Activated effector memory CD4-positive, alpha-beta T cell treated with Interleukin-2 at 50 U/mL for 16 hours (primary cell): ENCODE results near the gene BRPF3.

Experiments
- DNase-seq: peaks from one replicate; pipeline ENCODE4 v3.0.0-alpha.2; 2020

BRPF3 gene

DNA sequence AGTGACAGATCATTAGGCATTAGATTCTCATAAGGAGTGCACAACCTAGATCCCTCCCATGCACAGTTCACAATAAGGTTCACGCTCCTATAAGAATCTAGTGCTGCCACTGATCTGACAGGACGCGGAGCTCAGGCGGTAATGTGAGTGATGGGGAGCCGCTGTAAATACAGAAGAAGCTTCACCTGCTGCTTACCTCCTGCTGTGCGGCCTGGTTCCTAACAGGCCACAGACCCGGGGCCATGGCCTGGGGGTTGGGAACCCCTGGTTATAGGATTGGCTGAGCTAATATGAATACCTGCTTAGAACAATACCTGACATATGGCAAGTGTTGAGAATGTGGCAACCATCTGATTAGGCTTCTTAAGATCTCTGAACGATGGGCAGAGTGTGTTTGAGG is 75.7 kb downstream of the BRPF3 start:
- DNase-seq = no peak

DNA sequence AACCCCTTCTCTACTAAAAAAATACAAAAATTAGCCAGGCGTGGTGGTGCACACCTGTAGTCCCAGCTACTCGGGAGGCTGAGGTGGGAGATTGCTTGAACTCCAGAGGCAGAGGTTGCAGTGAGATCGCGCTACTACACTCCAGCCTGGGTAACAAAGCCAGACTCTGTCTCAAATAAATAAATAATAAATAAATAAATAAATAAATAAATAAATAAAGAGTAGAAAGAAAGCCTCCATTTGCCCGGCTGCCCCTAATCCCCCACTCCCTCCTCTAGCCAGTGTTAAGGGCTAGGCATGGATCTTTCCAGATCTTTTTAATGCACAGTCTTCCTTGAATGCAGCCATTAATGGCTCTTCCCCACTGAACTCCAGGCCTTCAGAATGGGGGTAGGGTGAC is 76.5 kb downstream of the BRPF3 start:
- no peak for DNase-seq

DNA sequence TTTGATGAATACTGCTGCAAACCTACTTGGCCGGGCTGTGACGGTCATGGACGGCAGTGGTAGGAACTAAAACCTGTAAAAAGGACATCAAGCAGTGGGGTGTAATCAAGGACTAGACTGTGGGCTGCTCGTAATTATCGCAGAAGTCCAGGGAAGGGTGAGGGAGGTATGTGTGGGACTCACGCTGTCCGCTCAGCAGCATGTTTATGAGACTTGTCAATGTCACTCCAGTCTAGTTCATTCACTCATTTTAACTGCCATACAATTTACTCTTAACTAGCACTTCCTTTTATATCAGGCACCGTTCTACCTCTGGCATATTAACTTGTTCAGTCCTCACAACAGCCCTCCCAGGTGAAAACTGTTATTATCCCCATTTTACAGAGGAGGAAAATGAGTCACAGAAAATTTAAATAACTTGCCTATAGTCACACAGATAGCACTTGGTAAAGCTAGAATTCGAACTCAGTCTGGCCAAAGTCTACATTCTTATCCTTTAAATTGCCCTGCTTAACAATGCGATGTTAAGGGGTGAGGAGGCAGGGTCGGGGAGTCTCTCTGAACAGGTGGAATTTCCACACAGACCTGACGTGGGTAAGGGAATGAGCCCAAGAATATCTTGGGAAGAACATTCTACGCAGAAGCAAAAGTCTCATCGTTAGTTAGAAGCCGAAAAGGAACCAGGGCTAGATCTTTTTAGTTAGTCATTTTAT is 77.4 kb downstream of the BRPF3 start:
- no peak for DNase-seq

DNA sequence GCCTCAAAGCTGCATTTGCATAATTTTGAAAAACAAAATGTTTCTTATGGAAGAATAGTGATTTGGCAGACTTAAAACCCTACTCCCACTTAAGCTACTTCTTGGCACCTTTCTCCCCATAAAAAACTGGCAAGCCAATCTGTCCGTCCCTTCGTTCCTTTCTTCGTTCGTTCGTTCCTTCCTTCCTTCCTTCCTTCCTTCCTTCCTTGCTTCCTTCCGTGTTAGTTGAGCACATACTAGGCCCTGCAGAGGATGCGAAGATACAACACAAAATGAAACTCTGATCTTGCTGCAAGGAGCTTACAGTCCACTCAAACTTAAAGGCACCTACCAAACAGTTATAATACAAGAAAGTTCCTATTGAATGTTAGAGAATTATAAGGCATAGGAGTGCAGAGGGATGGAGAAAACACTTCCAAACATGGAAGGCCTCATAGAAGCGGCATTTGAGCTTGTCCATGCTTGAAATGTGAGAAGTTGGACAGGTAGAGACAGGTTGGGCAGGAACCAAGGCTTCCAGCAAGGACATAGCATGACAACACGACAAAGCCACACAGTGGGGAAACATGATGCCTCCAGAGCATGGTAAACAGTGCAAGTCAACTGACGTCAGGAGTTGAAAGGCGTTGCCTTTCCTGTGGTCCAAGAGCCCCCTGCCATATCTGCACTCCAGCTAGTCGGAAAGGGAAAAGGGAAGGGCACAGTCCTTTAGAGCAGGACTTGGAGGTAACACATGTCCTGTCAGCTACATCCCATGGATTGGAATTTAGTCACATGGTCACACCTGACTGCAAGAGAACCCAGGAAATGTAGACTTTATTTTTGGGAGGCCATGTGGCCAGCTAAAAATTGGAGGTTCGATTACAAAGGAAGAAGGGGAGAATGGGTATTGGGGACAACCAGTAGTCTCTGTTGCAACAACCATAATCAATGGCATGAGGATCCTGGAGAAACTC is 80.3 kb downstream of the BRPF3 start:
- no peak for DNase-seq

DNA sequence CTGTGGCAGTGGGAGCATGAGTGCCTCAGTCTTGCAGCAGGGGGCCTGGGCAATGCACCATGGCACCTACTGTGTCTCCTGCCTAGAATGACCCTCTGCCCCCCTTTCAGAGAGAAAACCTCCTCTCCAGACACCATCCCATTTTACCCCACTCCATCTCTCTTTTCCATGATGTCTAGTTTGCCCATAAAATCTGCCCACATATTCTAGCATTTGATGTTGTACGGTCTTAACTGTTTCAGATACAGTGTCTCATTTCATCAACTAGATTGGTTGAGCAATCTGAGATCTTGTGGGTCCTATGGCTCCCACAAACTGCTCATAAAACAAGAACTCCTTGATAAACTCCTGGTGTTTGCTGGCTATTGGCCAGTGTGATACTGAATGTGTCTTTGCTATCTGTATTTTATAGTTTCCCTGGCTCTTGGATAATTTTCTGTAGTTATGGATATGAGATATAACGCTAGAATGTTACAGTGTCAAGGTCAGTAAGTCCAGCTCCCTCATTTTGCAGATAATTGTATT is 81.5 kb downstream of the BRPF3 start:
- no peak for DNase-seq

DNA sequence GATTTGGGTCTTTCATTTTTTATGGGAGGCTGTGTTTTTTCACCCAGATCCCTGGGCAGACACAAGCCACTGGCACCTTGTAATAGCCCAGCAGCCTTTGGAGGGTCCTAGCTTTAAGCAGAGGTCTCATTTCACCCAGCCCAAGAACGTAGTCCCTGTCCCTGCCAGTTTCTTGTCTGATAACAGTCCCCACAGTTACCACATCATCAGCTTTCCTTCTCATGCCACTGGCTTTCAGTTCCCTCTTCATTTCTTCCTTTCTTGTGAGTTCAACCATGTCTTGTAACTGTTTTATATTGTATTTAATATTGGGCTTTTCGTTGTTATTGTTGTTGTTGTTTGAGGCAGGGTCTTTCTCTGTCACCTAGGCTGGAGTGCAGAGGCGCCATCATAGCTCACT is 83.9 kb downstream of the BRPF3 start:
- DNase-seq = no peak

DNA sequence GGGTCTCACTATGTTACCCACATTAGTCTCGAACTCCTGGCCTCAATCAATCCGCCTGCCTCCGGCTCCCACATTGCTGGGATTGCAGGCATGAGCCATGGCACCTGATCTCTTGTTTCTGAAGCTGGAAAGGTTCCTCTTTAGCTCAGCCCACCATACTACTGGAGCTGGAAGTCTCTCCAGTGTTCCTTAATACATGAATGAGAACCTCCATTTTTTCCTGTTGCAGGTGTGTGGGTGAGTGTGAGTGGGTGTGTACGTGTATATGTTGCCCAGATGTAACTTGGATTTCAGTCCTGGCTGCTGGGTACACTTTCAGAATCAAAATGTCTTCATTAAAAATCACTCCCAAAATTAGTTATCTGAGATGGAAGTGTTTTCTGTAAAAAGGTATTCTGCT is 84.4 kb downstream of the BRPF3 start:
- no peak for DNase-seq
